HepG2 (cell line): ENCODE data around the gene ARL4D. TPM values are rescaled to one million over a fixed set of nuclear protein-coding genes. Genes with fewer than 3 reads are reported as not detected.

ENCODE experiments used
- ARHGAP35 ChIP-seq: sonication (generic); formaldehyde crosslinking; IDR thresholded peaks from 2 replicates; pipeline ENCODE4 v1.9.0; 2022; ENCODE audit warnings: mild to moderate bottlenecking, inconsistent platforms, moderate library complexity, missing genetic modification reagents, borderline replicate concordance
- EEA1 ChIP-seq: sonication (generic); formaldehyde crosslinking; IDR thresholded peaks from 2 replicates; pipeline ENCODE4 v1.5.1; 2020; ENCODE audit warnings: mild to moderate bottlenecking, missing genetic modification reagents, borderline replicate concordance
- FOSL2 ChIP-seq: sonication (generic); formaldehyde crosslinking; IDR thresholded peaks from 2 replicates; pipeline ENCODE4 v1.4.0; 2020; ENCODE audit warnings: missing genetic modification reagents
- FOXA1 ChIP-seq, 2 experiments: fragments of 450-650 bp in 1 of 2; sonication (generic) in 1 of 2; formaldehyde crosslinking in 1 of 2; IDR thresholded peaks; 2 replicates each; pipeline versions ENCODE4 v1.4.0 to v1.6.1; 2016 to 2020; ENCODE audit warnings: missing genetic modification reagents in 1 of 2
- GLI4 ChIP-seq: sonication (generic); formaldehyde crosslinking; IDR thresholded peaks from 2 replicates; pipeline ENCODE4 v1.5.1; 2020; ENCODE audit warnings: missing genetic modification reagents, mild to moderate bottlenecking, moderate library complexity, borderline replicate concordance
- GRHL1 ChIP-seq: sonication (generic); formaldehyde crosslinking; conservative IDR thresholded peaks from 2 replicates; pipeline ENCODE4 v1.8.0; 2022; ENCODE audit warnings: missing genetic modification reagents
- JUNB ChIP-seq: sonication (generic); formaldehyde crosslinking; IDR thresholded peaks from 2 replicates; pipeline ENCODE4 v1.8.0; 2022; ENCODE audit warnings: missing genetic modification reagents, mild to moderate bottlenecking, borderline replicate concordance
- KDM4B ChIP-seq: sonication (generic); formaldehyde crosslinking; IDR thresholded peaks from 2 replicates; pipeline ENCODE4 v1.4.0; 2020; ENCODE audit warnings: missing genetic modification reagents
- PCBP1 ChIP-seq: fragments of 200-400 bp; formaldehyde crosslinking; IDR thresholded peaks from 2 replicates; pipeline ENCODE4 v1.6.1; 2017; ENCODE audit warnings: mild to moderate bottlenecking, low read depth, low read length, borderline replicate concordance
- RORA ChIP-seq: sonication (generic); formaldehyde crosslinking; IDR thresholded peaks from 2 replicates; pipeline ENCODE4 v1.5.0; 2020; ENCODE audit warnings: mild to moderate bottlenecking, missing genetic modification reagents, moderate library complexity
- THRA ChIP-seq: sonication (generic); formaldehyde crosslinking; IDR thresholded peaks from 2 replicates; pipeline ENCODE4 v1.4.0; 2020; ENCODE audit warnings: missing genetic modification reagents, borderline replicate concordance
- ZFP37 ChIP-seq: sonication (generic); formaldehyde crosslinking; IDR thresholded peaks from 2 replicates; pipeline ENCODE4 v1.4.0; 2020; ENCODE audit warnings: missing genetic modification reagents, borderline replicate concordance
- ZNF225 ChIP-seq: sonication (generic); formaldehyde crosslinking; IDR thresholded peaks from 2 replicates; pipeline ENCODE4 v1.4.0; 2020; ENCODE audit warnings: mild to moderate bottlenecking, missing genetic modification reagents
- ZNF576 ChIP-seq: sonication (generic); formaldehyde crosslinking; IDR thresholded peaks from 2 replicates; pipeline ENCODE4 v1.4.0; 2020; ENCODE audit warnings: mild to moderate bottlenecking, missing genetic modification reagents
- ZNF609 ChIP-seq: sonication (generic); formaldehyde crosslinking; IDR thresholded peaks from 2 replicates; pipeline ENCODE4 v1.4.0; 2020; ENCODE audit warnings: mild to moderate bottlenecking, missing genetic modification reagents, borderline replicate concordance
- ZNF7 ChIP-seq: IDR thresholded peaks from 2 replicates; pipeline ENCODE4 v1.6.1; 2016; ENCODE audit warnings: missing biosample characterization, missing genetic modification reagents
- ZXDC ChIP-seq: sonication (generic); formaldehyde crosslinking; IDR thresholded peaks from 2 replicates; pipeline ENCODE4 v1.5.0; 2020; ENCODE audit warnings: mild to moderate bottlenecking, missing genetic modification reagents
- polyA plus RNA-seq, 8 experiments: library from polyadenylated mRNA; depleted of rRNA in 3 of 8; stranded (reverse) in 7 of 8; unstranded in 1 of 8; fragments of >200 nt; fragmentation: Illumina TruSeq in 4 of 8; extraction: Trizol in 4 of 8; gene quantifications; 2 replicates each; pipeline versions ENCODE4 v1.2.1 to v1.2.3, GENCODE V29; 2011 to 2016; ENCODE audit warnings: low read depth in 4 of 8, missing spikeins in 1 of 8, mixed read lengths in 1 of 8; ENCODE audit not compliant: insufficient read depth in 1 of 8
- total RNA-seq, 5 experiments: library from RNA; depleted of rRNA; stranded (reverse); fragments of >200 nt; fragmentation: Illumina TruSeq; extraction: Trizol; gene quantifications; 2 replicates each; pipeline ENCODE4 v1.2.3, GENCODE V29; 2016; ENCODE audit warnings: low read depth in 1 of 5

The ARL4D gene
- total and polyA plus RNA-seq, 2 of the 13 experiments (the other 11 are each of a cell fraction or from before 2014, with no cell fraction given), result 9.0 to 25.9 TPM

GRCh38 chr17:43360739-43361505 lies 37.9 kb upstream of the ARL4D start (continued):
- TF ChIP-seq THRA (CRISPR knock-in tag) (peak; percentile 77), ZNF225 (CRISPR knock-in tag) (peak; percentile 86; the same call in 1 of the 2 replicates), ZNF609 (peak; percentile 90), ZFP37 (CRISPR knock-in tag) (peak; percentile 94), FOSL2 (CRISPR knock-in tag) (peak; percentile 77), FOXA1 (IDR thresholded peaks at IDR 0.05) (no peak), FOXA1 (CRISPR knock-in tag; IDR thresholded peaks at IDR 0.05) (peak; percentile 79), ZXDC (CRISPR knock-in tag) (peak; percentile 91), ZNF576 (CRISPR knock-in tag) (no peak), GRHL1 (peak; percentile 87; the same call in 1 of the 2 replicates), JUNB (CRISPR knock-in tag) (peak; percentile 93), EEA1 (CRISPR knock-in tag) (peak; percentile 73; the same call in 1 of the 2 replicates), PCBP1 (no peak), ZNF7 (CRISPR knock-in tag) (peak; percentile 65; the same call in 1 of the 2 replicates), RORA (CRISPR knock-in tag) (no peak), KDM4B (CRISPR knock-in tag) (peak; percentile 96), ARHGAP35 (CRISPR knock-in tag) (peak; percentile 63; the same call in 1 of the 2 replicates), GLI4 (CRISPR knock-in tag) (no peak)
